PC-3 (cell line): ENCODE measurements around the gene CNDP1.

ENCODE experiments used
- CTCF ChIP-seq: fragments of 300-600 bp; sonication (generic); conservative IDR thresholded peaks from 2 replicates; pipeline ENCODE4 v1.5.1; 2017; ENCODE audit warnings: antibody characterized with exemption, low read depth, mild to moderate bottlenecking, low read length
- EZH2 ChIP-seq: fragments of 300-600 bp; sonication (generic); IDR thresholded peaks from one replicate; pipeline ENCODE4 v1.6.1; 2017; ENCODE audit warnings: antibody characterized with exemption, mild to moderate bottlenecking, low read length; ENCODE audit not compliant: unreplicated experiment
- EZH2phosphoT487 ChIP-seq: fragments of 300-600 bp; sonication (generic); IDR thresholded peaks from 2 replicates; pipeline ENCODE4 v1.6.1; 2018; ENCODE audit warnings: mild to moderate bottlenecking, antibody characterized with exemption, low read length, borderline replicate concordance

GRCh38 chr18:74503137-74503536 lies 31.2 kb upstream of the CNDP1 start:
- TF ChIP-seq CTCF: no peak
- TF ChIP-seq EZH2phosphoT487: no peak
- TF ChIP-seq EZH2: no peak
